Fibroblast of lung (primary cell): Measurements from ENCODE around the gene ATG7.

ENCODE experiments used
- CTCF ChIP-seq, 2 donors: IDR thresholded peaks in 1 of 2; conservative IDR thresholded peaks in 1 of 2; 1 replicate in 1 of 2; 2 replicates in 1 of 2; pipeline ENCODE4 v1.5.1; 2011 to 2012; ENCODE audit warnings: low read length in 2 of 2, control low read depth in 1 of 2, inconsistent platforms in 1 of 2, low read depth in 1 of 2, mild to moderate bottlenecking in 1 of 2
- EZH2 ChIP-seq: IDR thresholded peaks from 2 replicates; pipeline ENCODE4 v1.5.1; 2012; ENCODE audit warnings: low read length, control low read depth, mild to moderate bottlenecking; ENCODE audit errors: missing control alignments

- TF ChIP-seq CTCF (conservative IDR thresholded peaks at IDR 0.05 in 1 of 2, IDR thresholded peaks at IDR 0.05 in 1 of 2; ENCODE audit: low read depth in 1 of 2, low read length in 2 of 2) (no peak), EZH2 (no peak)
These were observed 312.4 kb downstream of the ATG7 start for GRCh38 chr3:11584570-11584969.
